GM18858 (cell line): Measurements from ENCODE around the gene PLEKHB2.
A peak's percentile ranks its signal among the peaks of the same experiment; 100 is the strongest.
"Not testable (repeated sequence)": the region's sequence is repeated elsewhere in the genome, so short reads cannot be mapped to it uniquely, and the experiment has no call there.

Experiments used
- ATAC-seq: cut with Tn5 transposase; IDR thresholded peaks from one replicate; pipeline ENCODE4 v1.9.1; 2021; ENCODE audit not compliant: unreplicated experiment

PLEKHB2 gene

GRCh38 chr2:131142849-131143248, 37.7 kb downstream of the PLEKHB2 start:
- no peak for ATAC-seq

GRCh38 chr2:131143803-131144202, 38.7 kb downstream of the PLEKHB2 start:
- no peak for ATAC-seq

GRCh38 chr2:131145040-131145439, 39.9 kb downstream of the PLEKHB2 start:
- peak; percentile 85 for ATAC-seq

- no peak for ATAC-seq
Observed at GRCh38 chr2:131146231-131146630, 41.1 kb downstream of the PLEKHB2 start.

- ATAC-seq = no peak
Observed at GRCh38 chr2:131146749-131147148, 41.6 kb downstream of the PLEKHB2 start.

GRCh38 chr2:131148426-131148825, 43.3 kb downstream of the PLEKHB2 start:
- ATAC-seq = no peak

GRCh38 chr2:131150109-131150508, 45.0 kb downstream of the PLEKHB2 start:
- ATAC-seq = not testable (repeated sequence)

- no peak for ATAC-seq
Observed at GRCh38 chr2:131151398-131151797, 46.3 kb downstream of the PLEKHB2 start.

GRCh38 chr2:131152074-131152473, 46.9 kb downstream of the PLEKHB2 start:
- no peak for ATAC-seq

- ATAC-seq = peak; percentile 1
Observed at GRCh38 chr2:131153529-131153928, 48.4 kb downstream of the PLEKHB2 start.

GRCh38 chr2:131154071-131154531, 49.0 kb downstream of the PLEKHB2 start:
- ATAC-seq = peak; percentile 86

GRCh38 chr2:131154647-131155046, 49.5 kb downstream of the PLEKHB2 start:
- ATAC-seq = no peak

GRCh38 chr2:131155208-131155855, 50.2 kb downstream of the PLEKHB2 start:
- ATAC-seq = no peak

- no peak for ATAC-seq
Observed at GRCh38 chr2:131156452-131157149, 51.5 kb downstream of the PLEKHB2 start.

- not testable (repeated sequence) for ATAC-seq
Observed at GRCh38 chr2:131165562-131165961, 60.4 kb downstream of the PLEKHB2 start.

GRCh38 chr2:131168538-131168937, 63.4 kb downstream of the PLEKHB2 start:
- ATAC-seq = no peak

- ATAC-seq = not testable (repeated sequence)
Observed at GRCh38 chr2:131178050-131178449, 72.9 kb downstream of the PLEKHB2 start.

- not testable (repeated sequence) for ATAC-seq
Observed at GRCh38 chr2:131178721-131179418, 73.7 kb downstream of the PLEKHB2 start.

GRCh38 chr2:131181451-131181850, 76.3 kb downstream of the PLEKHB2 start:
- not testable (repeated sequence) for ATAC-seq

- not testable (repeated sequence) for ATAC-seq
Observed at GRCh38 chr2:131193421-131193820, 88.3 kb downstream of the PLEKHB2 start.

GRCh38 chr2:131196186-131196585, 91.0 kb downstream of the PLEKHB2 start:
- not testable (repeated sequence) for ATAC-seq
